Measurements from ENCODE around the gene ZNF319.

The ZNF319 gene

DNA sequence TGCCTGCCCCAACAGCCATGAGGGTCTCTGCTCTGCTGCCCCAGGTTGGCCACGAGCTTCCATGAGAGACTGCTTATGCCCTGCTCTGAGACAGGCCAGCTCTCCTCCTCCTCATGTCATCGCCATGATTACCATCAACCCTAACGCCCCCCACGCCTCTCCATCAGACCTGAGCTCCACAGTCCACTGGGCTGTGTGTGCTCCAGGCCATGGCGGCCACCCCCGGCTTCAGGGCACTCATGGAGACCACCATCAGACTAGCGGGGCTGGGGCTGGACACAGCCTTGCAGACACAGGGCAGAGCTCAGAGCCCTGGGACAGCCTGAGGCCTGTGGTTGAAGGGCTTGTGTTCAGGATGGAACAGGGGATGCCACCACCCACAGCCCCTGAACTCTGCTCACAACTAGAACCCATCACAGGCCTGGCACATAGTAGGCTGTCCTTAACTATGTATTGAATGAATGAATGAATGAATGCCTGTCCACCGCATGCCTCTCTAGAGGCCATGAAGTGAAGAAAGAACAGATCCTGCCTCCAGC is 44.1 kb downstream of the ZNF319 start:
- DNase-seq (ENCODE audit: low read depth in 2 of 2), result no peak

- DNase-seq (ENCODE audit: low read depth in 2 of 2), result no peak
Measured at GRCh38 chr16:57955572-57956188, 44.8 kb downstream of the ZNF319 start.

DNA sequence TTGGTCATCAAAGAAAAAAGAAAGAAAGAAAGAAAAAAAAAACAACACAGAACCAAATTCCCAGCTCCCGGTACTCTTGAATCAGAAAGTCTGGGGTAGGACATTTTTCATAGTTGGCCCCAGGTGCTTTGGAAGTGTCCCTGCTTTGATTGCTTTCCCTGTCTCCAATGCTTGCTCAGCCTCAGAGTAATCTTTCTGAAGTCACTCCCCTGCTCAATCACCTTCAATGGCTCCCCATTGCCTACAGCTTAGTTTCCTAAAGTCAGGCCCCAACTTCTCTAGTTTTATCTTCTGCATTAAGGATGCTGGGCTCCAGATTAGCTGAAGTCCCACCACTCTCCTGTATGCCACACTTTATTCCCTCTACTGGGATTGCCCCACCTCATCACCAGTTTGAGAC is 46.6 kb downstream of the ZNF319 start:
- no peak for DNase-seq (ENCODE audit: low read depth in 2 of 2)

GRCh38 chr16:57952909-57953308 is 47.6 kb downstream of the ZNF319 start:
- no peak for DNase-seq (ENCODE audit: low read depth in 2 of 2)

DNA sequence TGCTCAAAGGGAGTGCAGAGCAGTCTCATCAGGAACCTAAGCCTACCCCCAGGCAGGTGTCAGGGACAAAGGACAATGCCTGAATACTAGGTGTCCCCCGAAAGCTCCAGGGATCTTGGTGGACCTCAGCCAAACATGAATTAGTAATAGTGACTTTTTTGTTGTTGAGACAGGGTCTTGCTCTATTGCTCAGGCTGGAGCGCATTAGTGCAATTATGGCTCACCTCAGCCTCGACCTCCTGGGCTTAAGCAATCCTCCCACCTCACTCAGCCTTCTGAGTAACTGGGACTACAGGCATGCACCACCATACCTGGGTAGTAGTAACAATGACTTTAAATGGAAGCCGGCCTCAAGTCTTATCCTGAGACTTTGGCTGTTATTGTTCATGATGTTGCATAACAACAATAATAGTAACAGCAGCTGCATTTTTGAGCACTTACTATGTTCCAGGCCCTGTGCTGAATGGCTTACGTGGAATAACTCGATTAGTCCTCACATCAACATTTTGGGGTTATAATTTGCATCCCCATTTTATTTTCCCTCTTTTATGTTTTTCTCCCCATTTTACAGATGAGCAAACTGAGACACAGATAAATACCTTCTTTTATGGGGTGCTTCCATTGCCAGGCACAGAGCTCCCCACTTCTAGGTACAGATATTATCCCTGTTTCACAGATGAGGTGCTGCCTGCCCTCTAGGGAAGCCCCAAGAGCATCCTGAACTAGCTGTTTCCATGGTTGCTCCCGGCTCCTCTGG is 49.1 kb downstream of the ZNF319 start:
- DNase-seq (ENCODE audit: low read depth in 2 of 2), result no peak

DNA sequence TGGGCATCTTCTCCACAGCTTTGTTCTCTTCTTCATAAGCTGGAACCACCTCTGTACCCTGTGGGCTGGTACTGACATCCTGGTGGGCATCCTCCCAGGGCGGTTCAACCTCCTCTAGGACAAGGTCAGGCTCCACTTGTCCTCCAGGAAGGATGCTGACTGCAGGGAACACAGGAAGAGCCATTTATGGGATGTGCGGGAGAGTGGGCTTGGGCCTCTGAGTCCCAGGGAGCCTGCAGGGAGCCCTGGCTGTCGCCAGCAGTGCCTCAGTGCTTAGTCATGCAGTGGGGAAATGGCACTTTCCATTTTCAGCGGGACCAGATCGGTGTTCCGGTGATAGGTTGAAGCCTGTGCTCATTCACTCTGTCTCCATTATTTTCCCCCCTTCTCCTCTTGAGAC is 50.1 kb downstream of the ZNF319 start:
- no peak for DNase-seq (ENCODE audit: low read depth in 2 of 2)

DNA sequence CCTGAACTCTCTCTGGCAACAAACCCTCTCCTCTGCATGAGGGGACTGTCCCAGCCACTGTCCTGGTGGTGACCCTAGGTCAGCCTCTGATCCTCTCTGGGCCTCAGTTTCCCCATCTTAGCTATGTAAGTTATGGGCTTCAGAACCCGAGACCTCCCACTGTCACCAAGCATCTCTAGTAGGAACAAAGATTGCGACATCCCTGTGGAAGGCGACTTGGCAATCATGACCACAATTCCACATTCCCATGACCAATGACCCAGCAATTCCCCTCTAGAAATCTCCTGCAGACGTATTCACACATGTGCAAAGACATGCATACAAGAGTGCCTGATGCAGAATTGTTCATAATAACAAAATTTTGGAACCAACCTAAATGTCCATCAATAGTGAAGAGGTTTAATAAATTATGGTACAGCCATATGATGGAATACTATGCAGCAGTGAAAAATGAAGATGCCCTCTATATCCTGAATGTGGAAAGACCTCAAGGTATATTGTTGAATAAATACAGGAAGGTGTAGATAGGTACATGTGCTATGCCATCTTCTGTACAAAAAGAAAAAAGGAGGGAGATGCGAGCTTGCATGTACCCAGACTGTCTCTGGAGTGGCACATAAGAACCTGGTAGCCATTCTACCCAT is 50.8 kb downstream of the ZNF319 start:
- no peak for DNase-seq (ENCODE audit: low read depth in 2 of 2)

- no peak for DNase-seq (ENCODE audit: low read depth in 2 of 2)
Measured at GRCh38 chr16:57949013-57949412, 51.5 kb downstream of the ZNF319 start.

DNA sequence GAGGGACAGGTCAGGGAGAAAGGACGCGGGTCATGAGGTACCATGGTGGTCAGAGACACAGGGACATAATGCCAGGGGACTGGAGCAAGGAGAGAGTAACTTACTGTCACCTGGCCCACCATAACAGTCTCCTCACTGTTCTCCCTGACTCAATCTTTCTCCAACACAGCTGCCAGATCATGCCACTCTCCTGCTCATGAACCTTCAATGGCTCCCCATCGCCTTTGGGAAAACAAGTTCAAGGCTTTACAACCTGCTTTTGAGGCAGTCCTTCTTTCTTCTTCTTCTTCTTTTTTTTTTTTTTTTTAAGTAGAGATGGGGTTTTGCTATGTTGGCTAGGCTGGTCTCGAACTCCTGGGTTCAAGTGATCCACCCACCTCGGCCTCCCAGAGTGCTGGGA is 52.4 kb downstream of the ZNF319 start:
- DNase-seq (ENCODE audit: low read depth in 2 of 2), result no peak

DNA sequence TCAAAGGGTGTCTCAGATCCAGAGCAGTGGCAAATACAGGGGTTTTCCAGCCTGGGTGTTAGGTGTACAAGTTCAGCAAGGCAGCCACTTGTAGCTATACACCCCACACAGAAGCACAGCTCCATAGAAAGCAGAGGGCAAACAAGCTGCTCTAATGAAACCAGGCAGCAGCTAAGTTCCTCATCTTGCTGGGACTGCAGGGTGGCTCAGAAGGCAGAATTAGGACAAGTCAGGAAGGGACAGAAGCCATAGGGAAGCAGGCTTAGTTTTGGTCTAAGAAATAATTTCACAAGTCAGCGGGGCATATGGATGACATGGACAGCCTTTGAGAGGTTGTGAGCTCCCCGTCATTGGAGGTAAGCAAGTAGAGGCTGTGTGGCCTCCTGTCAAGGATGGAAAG is 53.2 kb downstream of the ZNF319 start:
- no peak for DNase-seq (ENCODE audit: low read depth in 2 of 2)

GRCh38 chr16:57946181-57946801 is 54.2 kb downstream of the ZNF319 start:
- no peak for DNase-seq (ENCODE audit: low read depth in 2 of 2)

GRCh38 chr16:57945740-57946138 is 54.7 kb downstream of the ZNF319 start:
- no peak for DNase-seq (ENCODE audit: low read depth in 2 of 2)

- DNase-seq (ENCODE audit: low read depth in 2 of 2), result no peak
Measured at GRCh38 chr16:57944970-57945739, 55.3 kb downstream of the ZNF319 start.

All from stimulated activated CD4-positive, alpha-beta T cell treated with anti-CD3 and anti-CD28 coated beads, Interleukin-12 subunit alpha, Interleukin-12 subunit beta, amount 100 ng/mL, for 24 hours (primary cell).